ENCODE results near the gene AP3S2. TPM values are rescaled to one million over a fixed set of nuclear protein-coding genes. Genes with fewer than 3 reads are reported as not detected.

The AP3S2 gene
- total RNA-seq, 1 donor from 2014 or later: 60.5 TPM

DNA sequence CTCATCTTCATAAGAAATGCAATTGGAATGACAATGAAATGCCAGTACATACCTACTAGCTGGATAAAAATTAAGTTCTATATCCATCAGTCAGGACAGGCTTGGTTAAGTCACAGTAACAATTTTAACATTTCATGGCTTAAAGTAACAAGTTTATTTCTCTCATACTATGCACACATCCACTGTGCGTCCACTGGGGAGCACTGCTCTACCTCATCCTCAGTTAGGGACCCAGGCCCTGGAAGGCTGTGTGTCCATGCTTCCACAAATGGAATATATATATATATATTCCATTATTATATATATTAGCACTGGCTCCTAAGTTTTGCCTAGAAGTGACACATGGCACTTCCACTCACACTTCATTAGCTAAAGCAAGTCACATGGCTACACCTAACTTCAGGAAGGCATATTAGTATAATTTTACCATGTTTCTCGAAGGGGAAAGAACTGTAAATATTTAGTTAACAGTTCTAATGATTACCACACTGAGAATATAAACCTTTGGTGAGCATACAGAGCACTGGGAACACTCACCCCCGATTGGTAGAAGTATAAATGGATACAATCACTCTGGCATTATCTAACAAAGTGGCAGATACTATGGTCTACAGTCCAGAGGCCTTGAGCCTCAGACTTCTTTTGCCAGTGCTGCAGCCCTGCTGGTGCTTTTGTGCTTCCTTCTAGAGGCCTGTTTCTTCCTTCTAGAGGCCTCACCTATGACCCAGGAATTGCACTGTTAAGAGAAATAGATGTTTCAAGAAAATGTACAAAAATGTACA, 28.6 kb downstream of the AP3S2 start:
- no peak for DNase-seq
- H3K27ac Mint-ChIP-seq (ENCODE audit: unreplicated experiment): no peak overlapping the region
- peaks cover 10% of the 10 kb centered on the region for H3K4me1 Mint-ChIP-seq (ENCODE audit: low read depth, unreplicated experiment)
- no peak for TF ChIP-seq CTCF (IDR thresholded peaks at IDR 0.05; ENCODE audit: partially characterized antibody, unreplicated experiment)
- H3K9me3 Mint-ChIP-seq (ENCODE audit: unreplicated experiment): peaks cover 7% of the 10 kb centered on the region
- peaks cover 8% of the 10 kb centered on the region for H3K36me3 Mint-ChIP-seq (ENCODE audit: unreplicated experiment)
- peaks cover 4% of the 10 kb centered on the region for H3K27me3 Mint-ChIP-seq (ENCODE audit: unreplicated experiment)
- no peak overlapping the region for H3K4me3 Mint-ChIP-seq (ENCODE audit: unreplicated experiment)

GRCh38 chr15:89863918-89864317, 29.9 kb downstream of the AP3S2 start:
- Mint-ChIP-seq H3K9me3 (ENCODE audit: unreplicated experiment) (peaks cover 5% of the 10 kb centered on the region), H3K4me1 (ENCODE audit: low read depth, unreplicated experiment) (peaks cover 13% of the 10 kb centered on the region), H3K27me3 (ENCODE audit: unreplicated experiment) (peaks cover 4% of the 10 kb centered on the region), H3K27ac (ENCODE audit: unreplicated experiment) (no peak overlapping the region), H3K36me3 (ENCODE audit: unreplicated experiment) (peaks cover 4% of the 10 kb centered on the region), H3K4me3 (ENCODE audit: unreplicated experiment) (no peak overlapping the region)
- DNase-seq: no peak
- TF ChIP-seq CTCF (IDR thresholded peaks at IDR 0.05; ENCODE audit: partially characterized antibody, unreplicated experiment): no peak

DNA sequence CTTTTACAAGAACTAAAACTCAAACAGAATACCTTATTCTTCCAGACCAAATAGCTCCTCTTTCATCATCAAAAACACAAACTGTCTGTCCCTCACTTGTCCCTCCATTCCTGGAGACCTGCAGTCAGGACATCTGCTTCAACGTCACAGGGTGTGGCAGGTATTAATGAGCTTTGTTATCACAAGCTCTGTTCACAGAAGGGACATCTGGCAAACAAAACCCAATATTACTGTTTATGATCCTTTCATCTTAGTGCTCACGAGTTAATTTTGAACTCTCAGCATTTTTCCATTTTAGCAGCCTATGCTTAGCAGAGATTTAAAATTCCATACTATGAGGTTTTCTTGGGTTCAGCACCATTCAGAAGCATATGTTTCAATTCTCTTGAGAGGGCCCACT, 32.9 kb downstream of the AP3S2 start:
- peak overlapping the region; percentile 36 for H3K4me3 Mint-ChIP-seq (ENCODE audit: unreplicated experiment)
- H3K4me1 Mint-ChIP-seq (ENCODE audit: low read depth, unreplicated experiment): peaks cover 13% of the 10 kb centered on the region
- peaks cover 4% of the 10 kb centered on the region for H3K36me3 Mint-ChIP-seq (ENCODE audit: unreplicated experiment)
- peaks cover 4% of the 10 kb centered on the region for H3K27me3 Mint-ChIP-seq (ENCODE audit: unreplicated experiment)
- DNase-seq: no peak
- peaks cover 6% of the 10 kb centered on the region for H3K9me3 Mint-ChIP-seq (ENCODE audit: unreplicated experiment)
- no peak for TF ChIP-seq CTCF (IDR thresholded peaks at IDR 0.05; ENCODE audit: partially characterized antibody, unreplicated experiment)
- H3K27ac Mint-ChIP-seq (ENCODE audit: unreplicated experiment): no peak overlapping the region

- Mint-ChIP-seq H3K27ac (ENCODE audit: unreplicated experiment) (peak overlapping the region; percentile 64), H3K9me3 (ENCODE audit: unreplicated experiment) (peaks cover 7% of the 10 kb centered on the region), H3K36me3 (ENCODE audit: unreplicated experiment) (no peaks in the 10 kb centered on the region), H3K4me1 (ENCODE audit: low read depth, unreplicated experiment) (peaks cover 13% of the 10 kb centered on the region), H3K27me3 (ENCODE audit: unreplicated experiment) (peaks cover 2% of the 10 kb centered on the region), H3K4me3 (ENCODE audit: unreplicated experiment) (peak overlapping the region; percentile 36)
- TF ChIP-seq CTCF (IDR thresholded peaks at IDR 0.05; ENCODE audit: partially characterized antibody, unreplicated experiment): no peak
- DNase-seq: no peak
Measured at GRCh38 chr15:89860431-89860830, 33.4 kb downstream of the AP3S2 start.

DNA sequence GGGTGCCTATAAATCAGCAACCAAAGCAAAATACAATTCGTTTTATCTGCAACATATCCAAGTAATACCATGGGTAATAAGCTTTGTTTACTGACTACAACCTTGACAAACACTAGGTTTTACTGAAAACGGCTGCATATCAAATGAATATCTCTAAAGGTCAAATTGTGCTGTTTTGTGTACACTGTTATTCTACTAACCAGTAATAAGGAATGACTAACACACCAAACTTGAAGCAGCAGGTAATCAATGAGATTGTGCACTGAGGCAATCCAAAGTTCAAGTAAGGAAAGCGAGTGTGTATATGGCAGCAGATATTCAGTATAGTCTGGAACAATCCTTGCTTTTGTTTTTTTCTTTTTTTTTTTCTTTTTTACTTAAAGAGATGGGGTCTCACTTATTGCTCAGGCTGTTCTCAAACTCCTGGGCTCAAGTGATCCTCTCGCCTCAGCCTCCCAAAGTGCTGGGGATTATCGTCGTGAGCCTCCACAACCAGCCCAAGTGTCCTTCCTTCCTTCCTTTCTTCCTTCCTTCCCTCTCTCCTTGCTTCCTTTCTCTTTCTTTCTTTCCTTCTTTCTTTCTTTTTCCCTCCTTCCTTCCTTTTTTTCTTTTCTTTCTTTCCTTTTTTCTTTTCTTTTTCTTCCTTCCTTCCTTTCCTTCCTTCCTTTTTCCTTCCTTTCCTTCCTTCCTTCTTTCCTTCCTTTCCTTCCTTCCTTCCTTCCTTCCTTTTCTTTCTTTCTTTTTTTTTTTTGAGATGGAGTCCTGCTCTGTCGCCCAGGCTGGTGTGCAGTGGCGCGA, 34.9 kb downstream of the AP3S2 start:
- H3K27me3 Mint-ChIP-seq (ENCODE audit: unreplicated experiment): no peaks in the 10 kb centered on the region

More for the DNA sequence above, 34.9 kb downstream of the AP3S2 start:
- no peak for DNase-seq
- H3K36me3 Mint-ChIP-seq (ENCODE audit: unreplicated experiment): no peaks in the 10 kb centered on the region
- H3K4me1 Mint-ChIP-seq (ENCODE audit: low read depth, unreplicated experiment): peaks cover 13% of the 10 kb centered on the region
- no peak overlapping the region for H3K4me3 Mint-ChIP-seq (ENCODE audit: unreplicated experiment)
- H3K9me3 Mint-ChIP-seq (ENCODE audit: unreplicated experiment): peaks cover 7% of the 10 kb centered on the region
- no peak overlapping the region for H3K27ac Mint-ChIP-seq (ENCODE audit: unreplicated experiment)
- TF ChIP-seq CTCF (IDR thresholded peaks at IDR 0.05; ENCODE audit: partially characterized antibody, unreplicated experiment): no peak

All from glutamatergic neuron (in vitro differentiated cells).